H9 (cell line): ENCODE measurements around the gene MAD1L1. TPM values are rescaled to one million over a fixed set of nuclear protein-coding genes. Genes with fewer than 3 reads are reported as not detected.

Source experiments
- DNase-seq: peaks from one replicate; pipeline ENCODE4 v3.0.0-alpha.2; 2017
- H2AFZ ChIP-seq: one replicate; pipeline ENCODE4 v1.6.1; 2013; ENCODE audit warnings: mild to moderate bottlenecking, low read length, control low read depth, moderate library complexity
- H2AK5ac ChIP-seq: 2 replicates; pipeline ENCODE4 v1.6.1; 2013; ENCODE audit warnings: low read length, control low read depth, mixed read lengths; ENCODE audit not compliant: insufficient read length
- H2BK120ac ChIP-seq: one replicate; pipeline ENCODE4 v1.6.1; 2013; ENCODE audit warnings: low read depth, mild to moderate bottlenecking, low read length, control low read depth, inconsistent platforms; ENCODE audit not compliant: poor library complexity, severe bottlenecking
- H2BK12ac ChIP-seq: 2 replicates; pipeline ENCODE4 v1.6.1; 2013; ENCODE audit warnings: low read length, control low read depth, mixed read lengths, low read depth; ENCODE audit not compliant: insufficient read length
- H2BK15ac ChIP-seq: 2 replicates; pipeline ENCODE4 v1.6.1; 2013; ENCODE audit warnings: low read depth, low read length, control low read depth
- H2BK20ac ChIP-seq: one replicate; pipeline ENCODE4 v1.6.1; 2013; ENCODE audit warnings: low read depth, mild to moderate bottlenecking, low read length, control low read depth, inconsistent platforms; ENCODE audit not compliant: poor library complexity, severe bottlenecking
- H2BK5ac ChIP-seq: 2 replicates; pipeline ENCODE4 v1.6.1; 2013; ENCODE audit warnings: low read length, control low read depth, mixed read lengths; ENCODE audit not compliant: insufficient read length
- H3K14ac ChIP-seq: 2 replicates; pipeline ENCODE4 v1.6.1; 2013; ENCODE audit warnings: low read length, control low read depth; ENCODE audit not compliant: insufficient read depth
- H3K18ac ChIP-seq: 2 replicates; pipeline ENCODE4 v1.6.1; 2013; ENCODE audit warnings: low read depth, mild to moderate bottlenecking, mixed read lengths, low read length, control low read depth; ENCODE audit not compliant: insufficient read length
- H3K23ac ChIP-seq: 2 replicates; pipeline ENCODE4 v1.6.1; 2013; ENCODE audit warnings: low read length, control low read depth, mixed read lengths, low read depth; ENCODE audit not compliant: insufficient read length
- H3K23me2 ChIP-seq: 2 replicates; pipeline ENCODE4 v1.6.1; 2013; ENCODE audit warnings: low read depth, mild to moderate bottlenecking, mixed read lengths, low read length, control low read depth; ENCODE audit not compliant: insufficient read length, poor library complexity, severe bottlenecking
- H3K27ac ChIP-seq: 2 replicates; pipeline ENCODE4 v1.5.1; 2013; ENCODE audit warnings: low read length, control low read depth, mixed read lengths, low read depth; ENCODE audit not compliant: insufficient read length
- H3K27me3 ChIP-seq: 2 replicates; pipeline ENCODE4 v1.6.1; 2013; ENCODE audit warnings: low read length, control low read depth, inconsistent platforms; ENCODE audit not compliant: insufficient read depth
- H3K4ac ChIP-seq: 2 replicates; pipeline ENCODE4 v1.6.1; 2013; ENCODE audit warnings: low read depth, mild to moderate bottlenecking, control low read depth, inconsistent platforms, low read length, moderate library complexity
- H3K4me1 ChIP-seq: 2 replicates; pipeline ENCODE4 v1.6.1; 2013; ENCODE audit warnings: low read length, control low read depth, inconsistent platforms; ENCODE audit not compliant: insufficient read depth
- H3K4me2 ChIP-seq: 2 replicates; pipeline ENCODE4 v1.6.1; 2013; ENCODE audit warnings: low read length, control low read depth, mixed read lengths; ENCODE audit not compliant: insufficient read length, insufficient read depth
- H3K56ac ChIP-seq: 2 replicates; pipeline ENCODE4 v1.6.1; 2013; ENCODE audit warnings: low read depth, mild to moderate bottlenecking, mixed read lengths, low read length, control low read depth; ENCODE audit not compliant: insufficient read length
- H3K79me1 ChIP-seq: 2 replicates; pipeline ENCODE4 v1.6.1; 2013; ENCODE audit warnings: low read depth, mild to moderate bottlenecking, moderate library complexity, low read length, control low read depth, inconsistent platforms; ENCODE audit not compliant: insufficient read depth, poor library complexity, severe bottlenecking
- H3K79me2 ChIP-seq: 2 replicates; pipeline ENCODE4 v1.6.1; 2013; ENCODE audit warnings: low read length, control low read depth, inconsistent platforms; ENCODE audit not compliant: insufficient read depth
- H3K9ac ChIP-seq: 2 replicates; pipeline ENCODE4 v1.6.1; 2013; ENCODE audit warnings: low read length, control low read depth, mixed read lengths; ENCODE audit not compliant: insufficient read length; ENCODE audit errors: extremely low read depth
- H3K9me3 ChIP-seq: one replicate; pipeline ENCODE4 v1.6.1; 2013; ENCODE audit warnings: low read depth, low read length, inconsistent platforms; ENCODE audit not compliant: control insufficient read depth
- H3T11ph ChIP-seq: one replicate; pipeline ENCODE4 v1.6.1; 2013; ENCODE audit warnings: mild to moderate bottlenecking, low read length, control low read depth, inconsistent platforms
- H4K20me1 ChIP-seq: one replicate; pipeline ENCODE4 v1.6.1; 2013; ENCODE audit not compliant: control insufficient read depth, insufficient read length, insufficient read depth
- H4K5ac ChIP-seq: 2 replicates; pipeline ENCODE4 v1.6.1; 2013; ENCODE audit warnings: low read depth, mild to moderate bottlenecking, mixed read lengths, low read length, control low read depth; ENCODE audit not compliant: insufficient read length
- H4K8ac ChIP-seq: replicated peaks from 2 replicates; pipeline ENCODE4 v1.6.1; 2013; ENCODE audit warnings: low read length, control low read depth, mixed read lengths, low read depth; ENCODE audit not compliant: insufficient read length
- H4K91ac ChIP-seq: 2 replicates; pipeline ENCODE4 v1.6.1; 2013; ENCODE audit warnings: low read depth, mild to moderate bottlenecking, moderate library complexity, mixed read lengths, low read length, control low read depth; ENCODE audit not compliant: insufficient read length
- H3K27ac Mint-ChIP-seq, 3 experiments: 2 replicates in 2 of 3; 3 replicates in 1 of 3; pipeline ENCODE4 v1.8.0; 2020 to 2021; ENCODE audit warnings: mixed read lengths in 3 of 3, mild to moderate bottlenecking in 1 of 3, moderate library complexity in 1 of 3
- H3K27me3 Mint-ChIP-seq: 2 replicates; pipeline ENCODE4 v1.8.0; 2021; ENCODE audit warnings: low read depth, mild to moderate bottlenecking, moderate library complexity, mixed read lengths
- H3K36me3 Mint-ChIP-seq, 3 experiments: 2 replicates in 2 of 3; 3 replicates in 1 of 3; pipeline ENCODE4 v1.8.0; 2020 to 2021; ENCODE audit warnings: low read depth in 3 of 3, mixed read lengths in 3 of 3; ENCODE audit not compliant: insufficient read depth in 1 of 3
- H3K4me1 Mint-ChIP-seq, 2 experiments: 2 replicates each; pipeline ENCODE4 v1.8.0; 2020; ENCODE audit warnings: mixed read lengths in 2 of 2
- H3K4me3 Mint-ChIP-seq, 2 experiments: 2 replicates in 1 of 2; 3 replicates in 1 of 2; pipeline ENCODE4 v1.8.0; 2020 to 2021; ENCODE audit warnings: mild to moderate bottlenecking in 2 of 2, mixed read lengths in 2 of 2, moderate library complexity in 1 of 2
- H3K9me3 Mint-ChIP-seq, 2 experiments: 2 replicates in 1 of 2; 3 replicates in 1 of 2; pipeline ENCODE4 v1.8.0; 2020; ENCODE audit warnings: mild to moderate bottlenecking in 2 of 2, mixed read lengths in 2 of 2, moderate library complexity in 1 of 2
- CTCF ChIP-seq: fragments of 200-600 bp; sonication (generic); conservative IDR thresholded peaks from 3 replicates; pipeline ENCODE4 v1.8.0; 2021; ENCODE audit warnings: antibody characterized with exemption, mild to moderate bottlenecking
- WGBS: extraction: QIAGEN DNeasy Blood & Tissue Kit; methylation state at CpG from one replicate; pipeline ENCODE4 v1.1.7; 2013; ENCODE audit warnings: missing lambda C conversion rate, low lambda C conversion rate, mixed read lengths; ENCODE audit not compliant: insufficient read length; ENCODE audit errors: extremely low coverage; 5-methylcytosine and 5-hydroxymethylcytosine counted together
- total RNA-seq: library from RNA; stranded (reverse); gene quantifications from 2 replicates; pipeline ENCODE4 v1.2.1, GENCODE V29; 2021

Gene MAD1L1
- total RNA-seq, 1 experiment from 2014 or later, result 39.0 TPM

GRCh38 chr7:1856161-1856887 lies 376.4 kb downstream of the MAD1L1 start:
- Histone ChIP-seq H3K4me1 (no peaks in the 10 kb centered on the region), H2AK5ac (no peak overlapping the region), H2BK20ac (no peak overlapping the region), H3K9ac (no peak overlapping the region), H3T11ph (no peak overlapping the region), H3K23ac (no peak overlapping the region), H4K5ac (no peak overlapping the region), H2AFZ (no peak overlapping the region), H4K20me1 (peaks cover 3% of the 10 kb centered on the region), H4K91ac (no peak overlapping the region), H2BK15ac (no peak overlapping the region), H3K23me2 (no peaks in the 10 kb centered on the region), H2BK120ac (no peak overlapping the region), H3K79me1 (no peaks in the 10 kb centered on the region), H2BK12ac (no peak overlapping the region), H3K9me3 (no peaks in the 10 kb centered on the region), H3K4ac (no peak overlapping the region; the same call in 1 of the 2 replicates), H3K79me2 (no peaks in the 10 kb centered on the region), H3K14ac (no peak overlapping the region), H3K27ac (no peak overlapping the region), H2BK5ac (no peak overlapping the region), H3K27me3 (no peaks in the 10 kb centered on the region), H3K18ac (no peak overlapping the region), H4K8ac (no peak overlapping the region), H3K4me2 (no peak overlapping the region), H3K56ac (no peak overlapping the region)
- Mint-ChIP-seq H3K4me1 (peaks cover 2 to 14% of the 10 kb centered on the region in 2 experiments; a peak in 2 of 4 replicates), H3K9me3 (no peaks in the 10 kb centered on the region), H3K27me3 (no peaks in the 10 kb centered on the region; the same call in 1 of the 2 replicates), H3K27ac (peak overlapping the region in 1 of 3 experiments; percentile 75; a peak in 2 of 7 replicates), H3K36me3 (0 out of 7 replicates have a peak, but pooled peaks cover 0 to 4% (median 0%) of the 10 kb centered on the region in 3 experiments), H3K4me3 (no peak overlapping the region)
- WGBS, result no CpG with 5 or more reads among the region's 45 CpGs
- DNase-seq, result peak; percentile 24
- TF ChIP-seq CTCF, result no peak
